OCI-LY1 (cell line): ENCODE measurements around the gene TRAF6.

Source experiments
- H2AFZ ChIP-seq: fragments of 200-600 bp; sonication (generic), shearing (Covaris generic); 2 replicates; pipeline ENCODE4 v1.6.0; 2014; ENCODE audit warnings: antibody characterized with exemption, mild to moderate bottlenecking, low read length
- H3F3A ChIP-seq: fragments of 200-600 bp; sonication (generic), shearing (Covaris generic); 2 replicates; pipeline ENCODE4 v1.6.0; 2014; ENCODE audit warnings: mild to moderate bottlenecking, antibody characterized with exemption, low read length, moderate library complexity; ENCODE audit not compliant: insufficient read depth
- H3K27ac ChIP-seq: fragments of 200-600 bp; sonication (generic); 2 replicates; pipeline ENCODE4 v1.5.1; 2014; ENCODE audit warnings: low read length, mixed run types, mild to moderate bottlenecking, low read depth; ENCODE audit not compliant: poor library complexity, severe bottlenecking
- H3K27me3 ChIP-seq: fragments of 200-600 bp; sonication (generic); 2 replicates; pipeline ENCODE4 v1.6.0; 2014; ENCODE audit warnings: antibody characterized with exemption, mild to moderate bottlenecking, low read length, moderate library complexity; ENCODE audit not compliant: insufficient read depth
- H3K36me3 ChIP-seq: fragments of 200-600 bp; sonication (generic); 2 replicates; pipeline ENCODE4 v1.6.1; 2014; ENCODE audit warnings: mild to moderate bottlenecking, antibody characterized with exemption, low read length, moderate library complexity, mixed read lengths; ENCODE audit not compliant: insufficient read depth
- H3K4me1 ChIP-seq: fragments of 200-600 bp; sonication (generic); 2 replicates; pipeline ENCODE4 v1.5.1; 2014; ENCODE audit warnings: mild to moderate bottlenecking, low read length, moderate library complexity; ENCODE audit not compliant: insufficient read depth, severe bottlenecking
- H3K4me2 ChIP-seq: fragments of 200-600 bp; sonication (generic), shearing (Covaris generic); 2 replicates; pipeline ENCODE4 v1.6.1; 2014; ENCODE audit warnings: low read length
- H3K4me3 ChIP-seq: fragments of 200-600 bp; sonication (generic); 2 replicates; pipeline ENCODE4 v1.5.1; 2014; ENCODE audit warnings: low read length, low read depth, mild to moderate bottlenecking, mixed read lengths; ENCODE audit not compliant: poor library complexity, severe bottlenecking
- H3K79me2 ChIP-seq: fragments of 200-600 bp; shearing (Covaris generic); 2 replicates; pipeline ENCODE4 v1.6.1; 2016; ENCODE audit warnings: mixed run types, low read length, mixed read lengths; ENCODE audit not compliant: insufficient read depth
- H3K9ac ChIP-seq: fragments of 200-600 bp; sonication (generic), shearing (Covaris generic); 2 replicates; pipeline ENCODE4 v1.6.1; 2014; ENCODE audit warnings: mild to moderate bottlenecking, low read length, mixed read lengths
- H3K9me2 ChIP-seq: fragments of 200-600 bp; sonication (generic), shearing (Covaris generic); 2 replicates; pipeline ENCODE4 v1.6.1; 2014; ENCODE audit warnings: low read depth, mild to moderate bottlenecking, low read length, mixed read lengths
- H3K9me3 ChIP-seq: fragments of 200-600 bp; shearing (Covaris generic); 2 replicates; pipeline ENCODE4 v1.6.1; 2014; ENCODE audit warnings: low read length, mixed read lengths
- H4K20me1 ChIP-seq: fragments of 200-600 bp; sonication (generic), shearing (Covaris generic); 2 replicates; pipeline ENCODE4 v1.6.0; 2016; ENCODE audit warnings: mild to moderate bottlenecking, low read length; ENCODE audit not compliant: insufficient read depth
- CTCF ChIP-seq: fragments of 200-600 bp; sonication (generic), shearing (Covaris generic); IDR thresholded peaks from 2 replicates; pipeline ENCODE4 v1.5.1; 2017; ENCODE audit warnings: mild to moderate bottlenecking, antibody characterized with exemption, low read length, moderate library complexity, mixed read lengths
- EZH2 ChIP-seq: fragments of 200-600 bp; sonication (generic), shearing (Covaris generic); IDR thresholded peaks from 2 replicates; pipeline ENCODE4 v1.8.0; 2017; ENCODE audit warnings: borderline replicate concordance, mixed run types, mild to moderate bottlenecking, antibody characterized with exemption, low read length, moderate library complexity, mixed read lengths

The TRAF6 gene

GRCh38 chr11:36467012-36467411, 43.1 kb downstream of the TRAF6 start:
- Histone ChIP-seq H3K36me3 (no peaks in the 10 kb centered on the region), H3K27me3 (no peaks in the 10 kb centered on the region), H3K4me2 (no peak overlapping the region), H3K27ac (no peak overlapping the region), H3K9me2 (no peaks in the 10 kb centered on the region), H3K9me3 (no peaks in the 10 kb centered on the region), H3K79me2 (no peaks in the 10 kb centered on the region), H3K4me1 (no peaks in the 10 kb centered on the region), H4K20me1 (no peaks in the 10 kb centered on the region), H3K4me3 (no peak overlapping the region), H3F3A (no peaks in the 10 kb centered on the region), H2AFZ (no peak overlapping the region), H3K9ac (no peak overlapping the region)
- TF ChIP-seq EZH2 (no peak), CTCF (no peak)

GRCh38 chr11:36465449-36466163, 44.5 kb downstream of the TRAF6 start:
- H3K79me2 ChIP-seq = no peaks in the 10 kb centered on the region
- H3F3A ChIP-seq = no peaks in the 10 kb centered on the region
- no peak overlapping the region for H3K4me3 ChIP-seq
- H3K4me1 ChIP-seq = no peaks in the 10 kb centered on the region
- no peak overlapping the region for H3K27ac ChIP-seq
- H3K36me3 ChIP-seq = no peaks in the 10 kb centered on the region
- no peak overlapping the region for H3K9ac ChIP-seq
- no peak overlapping the region for H2AFZ ChIP-seq
- H4K20me1 ChIP-seq = no peaks in the 10 kb centered on the region
- no peaks in the 10 kb centered on the region for H3K9me3 ChIP-seq
- no peaks in the 10 kb centered on the region for H3K9me2 ChIP-seq
- H3K27me3 ChIP-seq = peaks cover 4% of the 10 kb centered on the region; the same call in 1 of the 2 replicates
- no peak for TF ChIP-seq CTCF
- no peak for TF ChIP-seq EZH2
- H3K4me2 ChIP-seq = no peak overlapping the region

- Histone ChIP-seq H2AFZ (no peak overlapping the region), H3K4me1 (no peaks in the 10 kb centered on the region), H3K9ac (no peak overlapping the region), H3K4me2 (no peak overlapping the region), H3K9me3 (no peaks in the 10 kb centered on the region), H3K9me2 (no peaks in the 10 kb centered on the region), H3F3A (no peaks in the 10 kb centered on the region), H4K20me1 (no peaks in the 10 kb centered on the region), H3K79me2 (no peaks in the 10 kb centered on the region), H3K27ac (no peak overlapping the region), H3K4me3 (no peak overlapping the region), H3K36me3 (no peaks in the 10 kb centered on the region), H3K27me3 (peaks cover 4% of the 10 kb centered on the region; the same call in 1 of the 2 replicates)
- TF ChIP-seq CTCF (no peak), EZH2 (no peak)
These were observed 45.4 kb downstream of the TRAF6 start for GRCh38 chr11:36464720-36465119.
